ENCODE measurements around the gene GRPR. TPM values are rescaled to one million over a fixed set of nuclear protein-coding genes. Genes with fewer than 3 reads are reported as not detected.
"Not testable (repeated sequence)": the region's sequence is repeated elsewhere in the genome, so short reads cannot be mapped to it uniquely, and the experiment has no call there.

Gene GRPR
- total RNA-seq, 4 donors from 2014 or later = 0.67 TPM; not detected in 3

DNA sequence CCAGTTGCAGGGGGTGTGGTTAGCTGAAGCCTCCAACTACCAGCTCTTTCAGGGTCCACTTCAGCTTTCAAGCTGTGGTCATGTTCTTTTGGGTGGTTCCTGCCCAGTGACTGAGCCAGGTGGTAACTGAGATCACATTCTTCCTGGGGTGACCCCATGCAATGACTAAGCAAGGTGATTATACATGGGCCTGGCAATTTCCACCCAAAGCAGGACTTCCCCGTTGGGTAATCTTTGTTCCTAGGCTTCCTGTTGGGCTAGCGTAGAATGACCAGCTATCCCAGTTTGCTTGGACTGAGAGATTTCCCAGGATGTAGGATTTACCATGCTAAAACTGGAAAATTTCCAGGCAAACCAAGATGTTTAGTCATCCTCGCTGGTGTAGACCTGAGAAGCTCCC, 25.5 kb downstream of the GRPR start:
- TF ChIP-seq POLR2A (IDR thresholded peaks at IDR 0.05) = no peak
- TF ChIP-seq, protein P1, sequence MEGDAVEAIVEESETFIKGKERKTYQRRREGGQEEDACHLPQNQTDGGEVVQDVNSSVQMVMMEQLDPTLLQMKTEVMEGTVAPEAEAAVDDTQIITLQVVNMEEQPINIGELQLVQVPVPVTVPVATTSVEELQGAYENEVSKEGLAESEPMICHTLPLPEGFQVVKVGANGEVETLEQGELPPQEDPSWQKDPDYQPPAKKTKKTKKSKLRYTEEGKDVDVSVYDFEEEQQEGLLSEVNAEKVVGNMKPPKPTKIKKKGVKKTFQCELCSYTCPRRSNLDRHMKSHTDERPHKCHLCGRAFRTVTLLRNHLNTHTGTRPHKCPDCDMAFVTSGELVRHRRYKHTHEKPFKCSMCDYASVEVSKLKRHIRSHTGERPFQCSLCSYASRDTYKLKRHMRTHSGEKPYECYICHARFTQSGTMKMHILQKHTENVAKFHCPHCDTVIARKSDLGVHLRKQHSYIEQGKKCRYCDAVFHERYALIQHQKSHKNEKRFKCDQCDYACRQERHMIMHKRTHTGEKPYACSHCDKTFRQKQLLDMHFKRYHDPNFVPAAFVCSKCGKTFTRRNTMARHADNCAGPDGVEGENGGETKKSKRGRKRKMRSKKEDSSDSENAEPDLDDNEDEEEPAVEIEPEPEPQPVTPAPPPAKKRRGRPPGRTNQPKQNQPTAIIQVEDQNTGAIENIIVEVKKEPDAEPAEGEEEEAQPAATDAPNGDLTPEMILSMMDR (IDR thresholded peaks at IDR 0.05) = no peak
- Histone ChIP-seq H3K9me3 (no peaks in the 10 kb centered on the region), H3K27me3 (no peaks in the 10 kb centered on the region), H3K4me3 (replicated peaks in 1 of 3) (no peak overlapping the region), H3K27ac (no peak overlapping the region), H3K36me3 (no peaks in the 10 kb centered on the region), H3K4me1 (no peaks in the 10 kb centered on the region)
- WGBS, 2 donors = 80 to 90% methylated on average over 2 of the region's 3 CpGs
- intact Hi-C loops (cut with DNase I) = no loop called here
- no peak for DNase-seq

GRCh38 chrX:16155581-16156096, 32.3 kb downstream of the GRPR start:
- Histone ChIP-seq H3K4me1 (no peaks in the 10 kb centered on the region), H3K36me3 (no peaks in the 10 kb centered on the region), H3K9me3 (no peaks in the 10 kb centered on the region), H3K4me3 (replicated peaks in 1 of 3) (no peak overlapping the region), H3K27ac (no peak overlapping the region), H3K27me3 (no peaks in the 10 kb centered on the region)
- TF ChIP-seq POLR2A (IDR thresholded peaks at IDR 0.05) = no peak
- TF ChIP-seq, protein P1 (IDR thresholded peaks at IDR 0.05) = no peak
- no peak for DNase-seq
- 69 to 74% methylated on average over 5 of the region's 5 CpGs for WGBS, 2 donors
- intact Hi-C loops (cut with DNase I) = no loop called here

DNA sequence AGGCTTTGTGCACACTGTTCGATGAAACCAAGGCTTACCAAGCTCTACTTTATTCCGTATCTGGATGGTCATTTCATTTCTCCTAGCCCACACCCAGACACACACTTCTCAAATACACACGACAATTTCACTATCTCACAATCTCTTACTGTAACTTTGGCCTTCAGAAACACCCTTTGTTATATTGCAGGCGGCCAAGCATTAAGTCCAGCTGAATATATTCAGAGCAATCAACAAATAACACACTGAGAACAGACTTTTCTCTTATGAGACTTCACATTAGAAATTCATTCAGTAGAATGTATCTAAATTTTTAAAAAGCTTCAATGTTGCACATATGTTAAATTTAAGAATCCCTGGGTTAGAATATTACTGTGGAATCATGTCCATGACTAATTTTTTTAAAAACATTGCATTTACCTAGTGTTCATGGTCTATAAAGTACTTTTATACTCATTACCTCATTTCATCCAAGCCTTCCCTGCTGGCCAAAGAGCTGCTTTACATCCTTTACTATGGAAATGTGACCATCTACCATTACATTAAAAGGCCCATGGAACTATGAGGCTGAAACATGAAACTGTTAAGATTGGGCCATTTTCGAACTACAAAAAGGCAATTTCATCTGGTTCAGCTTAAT, 33.4 kb downstream of the GRPR start:
- Histone ChIP-seq H3K4me1 (no peaks in the 10 kb centered on the region), H3K9me3 (no peaks in the 10 kb centered on the region), H3K27ac (no peak overlapping the region), H3K27me3 (no peaks in the 10 kb centered on the region), H3K36me3 (no peaks in the 10 kb centered on the region), H3K4me3 (replicated peaks in 1 of 3) (no peak overlapping the region)
- DNase-seq = no peak
- 83 to 93% methylated on average over 5 of the region's 5 CpGs for WGBS, 2 donors
- TF ChIP-seq, protein P1 (IDR thresholded peaks at IDR 0.05) = no peak
- TF ChIP-seq POLR2A (IDR thresholded peaks at IDR 0.05) = no peak
- intact Hi-C loops (cut with DNase I) = no loop called here

DNA sequence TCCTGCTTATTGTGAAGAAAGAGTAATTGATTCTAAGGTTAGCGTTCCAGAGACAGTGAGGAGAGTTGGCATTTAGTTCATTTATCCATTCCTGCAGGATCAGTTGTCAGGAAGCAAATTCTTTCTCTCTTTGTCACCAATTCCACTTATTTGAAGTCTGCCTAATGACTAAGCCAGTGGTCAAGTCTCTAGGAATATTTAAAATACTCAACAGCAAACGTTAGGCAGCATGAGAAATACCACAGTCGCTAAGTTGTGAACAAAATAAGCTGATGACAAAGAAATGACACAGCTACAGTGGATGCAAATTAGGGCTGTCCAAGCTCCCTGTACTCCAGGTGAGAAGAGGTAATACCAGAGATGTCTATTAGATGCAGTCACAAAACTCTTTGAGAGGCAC, 37.4 kb downstream of the GRPR start:
- Histone ChIP-seq H3K27me3 (no peaks in the 10 kb centered on the region), H3K27ac (no peak overlapping the region), H3K4me3 (replicated peaks in 1 of 3) (no peak overlapping the region), H3K4me1 (no peaks in the 10 kb centered on the region), H3K36me3 (no peaks in the 10 kb centered on the region), H3K9me3 (no peaks in the 10 kb centered on the region)
- 60 to 75% methylated on average over 3 of the region's 3 CpGs for WGBS, 2 donors
- TF ChIP-seq, protein P1 (IDR thresholded peaks at IDR 0.05) = no peak
- TF ChIP-seq POLR2A (IDR thresholded peaks at IDR 0.05) = no peak
- no peak for DNase-seq
- intact Hi-C loops (cut with DNase I) = no loop called here

GRCh38 chrX:16161173-16161572, 37.8 kb downstream of the GRPR start:
- H3K4me1 ChIP-seq; H3K4me3 ChIP-seq (replicated peaks in 1 of 3); H3K27ac ChIP-seq; H3K9me3 ChIP-seq; intact Hi-C loops (cut with DNase I); H3K27me3 ChIP-seq; H3K36me3 ChIP-seq; DNase-seq: not testable (repeated sequence)
- 93% methylated on average over 2 of the region's 2 CpGs; no CpG with 5 or more reads in 1 of the 2 donors for WGBS, 2 donors
